Stomach (tissue), 4 donors: ENCODE measurements around the gene DPF3.

Experiments
- CTCF ChIP-seq, 7 experiments: fragments of 450-650 bp in 4 of 7; fragments of 200-600 bp in 3 of 7; sonication (generic) in 3 of 7; IDR thresholded peaks; one replicate each; pipeline ENCODE4 v1.5.1; 2016 to 2019; ENCODE audit warnings: antibody characterized with exemption in 7 of 7, control low read depth in 2 of 7, mild to moderate bottlenecking in 1 of 7
- POLR2AphosphoS5 ChIP-seq, 3 donors: sonication (generic); formaldehyde crosslinking; IDR thresholded peaks; one replicate each; pipeline ENCODE4 v1.6.1; 2016; ENCODE audit warnings: antibody characterized with exemption in 3 of 3

- TF ChIP-seq CTCF (IDR thresholded peaks at IDR 0.05), result no peak
- TF ChIP-seq POLR2AphosphoS5 (IDR thresholded peaks at IDR 0.05), result no peak
These were observed 134.9 kb downstream of the DPF3 start for GRCh38 chr14:72758993-72759392.
